Glutamatergic neuron (in vitro differentiated cells): ENCODE results near the gene RHBDL1. TPM values are rescaled to one million over a fixed set of nuclear protein-coding genes. Genes with fewer than 3 reads are reported as not detected.

Experiments used
- DNase-seq: peaks from one replicate; pipeline ENCODE4 v3.0.0; 2022
- H3K27ac Mint-ChIP-seq: one replicate; pipeline ENCODE4 v1.8.0; 2020; ENCODE audit warnings: mild to moderate bottlenecking, mixed read lengths, inconsistent platforms; ENCODE audit not compliant: unreplicated experiment
- H3K27me3 Mint-ChIP-seq: one replicate; pipeline ENCODE4 v1.8.0; 2020; ENCODE audit warnings: mild to moderate bottlenecking, moderate library complexity, mixed read lengths, inconsistent platforms; ENCODE audit not compliant: unreplicated experiment
- H3K36me3 Mint-ChIP-seq: one replicate; pipeline ENCODE4 v1.8.0; 2020; ENCODE audit warnings: mild to moderate bottlenecking, mixed read lengths, inconsistent platforms; ENCODE audit not compliant: unreplicated experiment
- H3K4me1 Mint-ChIP-seq: one replicate; pipeline ENCODE4 v1.8.0; 2020; ENCODE audit warnings: mild to moderate bottlenecking, low read depth, mixed read lengths, inconsistent platforms; ENCODE audit not compliant: unreplicated experiment
- H3K4me3 Mint-ChIP-seq: one replicate; pipeline ENCODE4 v1.8.0; 2020; ENCODE audit warnings: mild to moderate bottlenecking, mixed read lengths, inconsistent platforms; ENCODE audit not compliant: unreplicated experiment
- H3K9me3 Mint-ChIP-seq: one replicate; pipeline ENCODE4 v1.8.0; 2020; ENCODE audit warnings: mild to moderate bottlenecking, moderate library complexity, mixed read lengths, inconsistent platforms; ENCODE audit not compliant: unreplicated experiment
- CTCF ChIP-seq: fragments of 200-600 bp; sonication (generic); IDR thresholded peaks from one replicate; pipeline ENCODE4 v1.5.0; 2021; ENCODE audit not compliant: partially characterized antibody, unreplicated experiment
- total RNA-seq: library from RNA; stranded (reverse); fragmentation: NEBNext Ultra II Directional; extraction: Animal tissue kit (Norgen Biotek cat#: 25700); gene quantifications from one replicate; pipeline ENCODE4 v1.2.1, GENCODE V29; 2021; ENCODE audit not compliant: unreplicated experiment

Gene RHBDL1
- total RNA-seq, 1 donor from 2014 or later: 8.2 TPM

- Mint-ChIP-seq H3K4me3 (peak overlapping the region; percentile 86), H3K27me3 (peaks cover 20% of the 10 kb centered on the region), H3K27ac (peak overlapping the region; percentile 99), H3K4me1 (peaks cover 24% of the 10 kb centered on the region), H3K9me3 (peaks cover 14% of the 10 kb centered on the region), H3K36me3 (no peaks in the 10 kb centered on the region)
- no peak for TF ChIP-seq CTCF
- no peak for DNase-seq
These were observed 47.0 kb upstream of the RHBDL1 start for GRCh38 chr16:628321-629061.

GRCh38 chr16:629185-629832, 46.2 kb upstream of the RHBDL1 start:
- Mint-ChIP-seq H3K27me3 (peaks cover 20% of the 10 kb centered on the region), H3K27ac (peak overlapping the region; percentile 99), H3K9me3 (peaks cover 14% of the 10 kb centered on the region), H3K4me3 (peak overlapping the region; percentile 86), H3K36me3 (no peaks in the 10 kb centered on the region), H3K4me1 (peaks cover 18% of the 10 kb centered on the region)
- peak; percentile 97 for DNase-seq
- no peak for TF ChIP-seq CTCF

DNA sequence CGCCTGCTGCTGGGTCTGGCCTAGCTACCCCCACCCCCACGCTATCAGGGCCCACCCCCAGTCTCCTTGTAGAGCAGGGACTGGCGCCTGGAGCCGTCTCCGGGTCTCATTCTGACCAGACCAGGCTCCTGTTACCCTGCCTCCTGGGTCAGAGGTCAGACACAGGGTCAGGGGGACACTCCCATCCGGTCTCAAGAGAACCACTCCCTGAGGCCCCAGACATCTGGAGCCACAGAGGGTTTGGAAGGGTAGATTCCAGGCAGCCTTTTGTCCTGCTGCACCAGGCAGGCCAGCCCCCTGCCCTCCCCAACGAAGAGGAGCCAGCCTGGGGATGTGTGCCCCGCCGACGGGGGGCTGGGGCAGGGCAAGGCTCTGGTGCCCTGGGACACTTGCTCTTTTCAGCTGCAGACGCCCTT, 45.6 kb upstream of the RHBDL1 start:
- DNase-seq: no peak
- peaks cover 19% of the 10 kb centered on the region for H3K27me3 Mint-ChIP-seq
- no peak for TF ChIP-seq CTCF
- no peaks in the 10 kb centered on the region for H3K36me3 Mint-ChIP-seq
- H3K4me3 Mint-ChIP-seq: peak overlapping the region; percentile 74
- peak overlapping the region; percentile 99 for H3K27ac Mint-ChIP-seq
- H3K9me3 Mint-ChIP-seq: peaks cover 14% of the 10 kb centered on the region
- peaks cover 12% of the 10 kb centered on the region for H3K4me1 Mint-ChIP-seq

GRCh38 chr16:630249-630814, 45.1 kb upstream of the RHBDL1 start:
- no peaks in the 10 kb centered on the region for H3K36me3 Mint-ChIP-seq
- peak; percentile 63 for DNase-seq
- no peak overlapping the region for H3K4me3 Mint-ChIP-seq
- TF ChIP-seq CTCF: no peak
- peaks cover 14% of the 10 kb centered on the region for H3K9me3 Mint-ChIP-seq
- H3K27ac Mint-ChIP-seq: peak overlapping the region; percentile 99
- peaks cover 12% of the 10 kb centered on the region for H3K4me1 Mint-ChIP-seq
- H3K27me3 Mint-ChIP-seq: peaks cover 20% of the 10 kb centered on the region

- H3K9me3 Mint-ChIP-seq: peaks cover 14% of the 10 kb centered on the region
- no peaks in the 10 kb centered on the region for H3K36me3 Mint-ChIP-seq
- H3K4me3 Mint-ChIP-seq: peak within 1 kb of the TSS; percentile 74
- peak within 1 kb of the TSS; percentile 99 for H3K27ac Mint-ChIP-seq
- no peak for TF ChIP-seq CTCF
- H3K27me3 Mint-ChIP-seq: peaks cover 20% of the 10 kb centered on the region
- peaks cover 12% of the 10 kb centered on the region for H3K4me1 Mint-ChIP-seq
- peak; percentile 71 for DNase-seq
These were observed 44.6 kb upstream of the RHBDL1 start, which contains the start of gene WFIKKN1 for GRCh38 chr16:630815-631405. Gene WFIKKN1 (plus strand): TSS chr16:630985. CDS start chr16:631254, 269 bp downstream.
